Anterior cingulate cortex (tissue), 58 donors: Measurements from ENCODE around the gene GPC6.
"Not testable (repeated sequence)": the region's sequence is repeated elsewhere in the genome, so short reads cannot be mapped to it uniquely, and the experiment has no call there.

Experiments
- DNase-seq, 58 donors: peaks; one replicate each; lab custom pipeline; 2025; lab: John Stamatoyannopoulos, UW

Gene GPC6

GRCh38 chr13:93418398-93418797 lies 191.8 kb downstream of the GPC6 start:
- no peak for DNase-seq

- no peak for DNase-seq
These were observed 193.6 kb downstream of the GPC6 start for GRCh38 chr13:93420206-93420605.

GRCh38 chr13:93420887-93421286 lies 194.3 kb downstream of the GPC6 start:
- no peak for DNase-seq

GRCh38 chr13:93422980-93423543 lies 196.5 kb downstream of the GPC6 start:
- DNase-seq = no peak

GRCh38 chr13:93425411-93425810 lies 198.8 kb downstream of the GPC6 start:
- no peak for DNase-seq

- DNase-seq = no peak
These were observed 203.8 kb downstream of the GPC6 start for GRCh38 chr13:93430381-93430780.

GRCh38 chr13:93435651-93436050 lies 209.0 kb downstream of the GPC6 start:
- DNase-seq = no peak

GRCh38 chr13:93437081-93437480 lies 210.5 kb downstream of the GPC6 start:
- DNase-seq = no peak

- no peak for DNase-seq
These were observed 219.6 kb downstream of the GPC6 start for GRCh38 chr13:93446238-93446637.

- DNase-seq = no peak
These were observed 223.6 kb downstream of the GPC6 start for GRCh38 chr13:93450191-93450621.

- no peak for DNase-seq
These were observed 224.2 kb downstream of the GPC6 start for GRCh38 chr13:93450761-93451160.

GRCh38 chr13:93454676-93455235 lies 228.1 kb downstream of the GPC6 start:
- not testable (repeated sequence) for DNase-seq

- DNase-seq = no peak
These were observed 229.3 kb downstream of the GPC6 start for GRCh38 chr13:93455861-93456260.

GRCh38 chr13:93460005-93460404 lies 233.4 kb downstream of the GPC6 start:
- DNase-seq = no peak

GRCh38 chr13:93462151-93462550 lies 235.5 kb downstream of the GPC6 start:
- no peak for DNase-seq

- DNase-seq = no peak
These were observed 240.0 kb downstream of the GPC6 start for GRCh38 chr13:93466502-93467036.

- DNase-seq = no peak
These were observed 240.6 kb downstream of the GPC6 start for GRCh38 chr13:93467175-93467574.

GRCh38 chr13:93468433-93468832 lies 241.8 kb downstream of the GPC6 start:
- no peak for DNase-seq

- no peak for DNase-seq
These were observed 245.7 kb downstream of the GPC6 start for GRCh38 chr13:93472296-93472695.

GRCh38 chr13:93472814-93473296 lies 246.2 kb downstream of the GPC6 start:
- DNase-seq = no peak

GRCh38 chr13:93473441-93474270 lies 247.0 kb downstream of the GPC6 start:
- DNase-seq = no peak
